PFSK-1 (cell line): Measurements from ENCODE around the gene PTCRA.

Experiments
- FOXP2 ChIP-seq: optimal IDR thresholded peaks from 2 replicates; pipeline ENCODE3; 2011; ENCODE audit warnings: borderline replicate concordance, control low read depth, inconsistent platforms; ENCODE audit not compliant: insufficient read depth; ENCODE audit errors: extremely low read length, extremely low read depth
- POLR2AphosphoS5 ChIP-seq: IDR thresholded peaks from 2 replicates; pipeline ENCODE4 v1.6.1; 2012; ENCODE audit warnings: low read depth, mild to moderate bottlenecking, control low read depth, low read length, moderate library complexity
- REST ChIP-seq, 2 experiments: IDR thresholded peaks; 2 replicates each; pipeline versions ENCODE4 v1.6.1 to v1.8.0; 2011 to 2012; ENCODE audit warnings: low read depth in 2 of 2, low read length in 2 of 2, control low read depth in 1 of 2, inconsistent platforms in 1 of 2, mild to moderate bottlenecking in 1 of 2, moderate library complexity in 1 of 2; ENCODE audit not compliant: insufficient read depth in 1 of 2
- SIN3A ChIP-seq: IDR thresholded peaks from 2 replicates; pipeline ENCODE4 v1.6.1; 2012; ENCODE audit warnings: mild to moderate bottlenecking, low read length, moderate library complexity, borderline replicate concordance; ENCODE audit not compliant: insufficient read depth
- TAF1 ChIP-seq: IDR thresholded peaks from 2 replicates; pipeline ENCODE4 v1.6.1; 2012; ENCODE audit warnings: low read length, control low read depth, borderline replicate concordance; ENCODE audit not compliant: insufficient read depth

The PTCRA gene

DNA sequence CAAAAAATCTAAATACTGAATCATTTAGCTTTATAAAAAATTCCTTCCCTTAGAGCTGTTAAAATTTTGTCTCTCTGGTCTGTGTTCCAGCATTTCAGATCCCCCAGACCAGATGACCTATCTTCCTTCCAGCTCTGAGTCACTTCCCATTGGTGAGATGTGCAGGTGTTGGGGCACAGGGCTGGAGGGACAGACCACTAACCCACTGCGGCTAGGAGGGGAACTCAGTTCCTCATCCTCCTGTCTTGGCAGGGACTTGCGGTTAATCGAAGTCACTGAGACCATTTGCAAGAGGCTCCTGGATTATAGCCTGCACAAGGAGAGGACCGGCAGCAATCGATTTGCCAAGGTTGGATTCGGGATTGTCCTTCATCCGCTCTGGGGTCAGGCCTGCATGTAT lies 19.5 kb downstream of the PTCRA start:
- TF ChIP-seq POLR2AphosphoS5 (no peak), FOXP2 (no peak), SIN3A (no peak), TAF1 (no peak), REST (IDR thresholded peaks at IDR 0.05; ENCODE audit: insufficient read depth in 1 of 2, low read depth in 2 of 2, low read length in 2 of 2) (no peak)

GRCh38 chr6:42936398-42936797 lies 20.5 kb downstream of the PTCRA start:
- TF ChIP-seq TAF1: no peak
- TF ChIP-seq SIN3A: no peak
- no peak for TF ChIP-seq POLR2AphosphoS5
- no peak for TF ChIP-seq FOXP2
- no peak for TF ChIP-seq REST (IDR thresholded peaks at IDR 0.05; ENCODE audit: insufficient read depth in 1 of 2, low read depth in 2 of 2, low read length in 2 of 2)

- TF ChIP-seq POLR2AphosphoS5: no peak
- no peak for TF ChIP-seq FOXP2
- no peak for TF ChIP-seq TAF1
- TF ChIP-seq REST (IDR thresholded peaks at IDR 0.05; ENCODE audit: insufficient read depth in 1 of 2, low read depth in 2 of 2, low read length in 2 of 2): no peak
- TF ChIP-seq SIN3A: no peak
Measured at GRCh38 chr6:42937548-42938427, 21.9 kb downstream of the PTCRA start.

- no peak for TF ChIP-seq TAF1
Measured at GRCh38 chr6:42938428-42938796, 22.6 kb downstream of the PTCRA start.

DNA sequence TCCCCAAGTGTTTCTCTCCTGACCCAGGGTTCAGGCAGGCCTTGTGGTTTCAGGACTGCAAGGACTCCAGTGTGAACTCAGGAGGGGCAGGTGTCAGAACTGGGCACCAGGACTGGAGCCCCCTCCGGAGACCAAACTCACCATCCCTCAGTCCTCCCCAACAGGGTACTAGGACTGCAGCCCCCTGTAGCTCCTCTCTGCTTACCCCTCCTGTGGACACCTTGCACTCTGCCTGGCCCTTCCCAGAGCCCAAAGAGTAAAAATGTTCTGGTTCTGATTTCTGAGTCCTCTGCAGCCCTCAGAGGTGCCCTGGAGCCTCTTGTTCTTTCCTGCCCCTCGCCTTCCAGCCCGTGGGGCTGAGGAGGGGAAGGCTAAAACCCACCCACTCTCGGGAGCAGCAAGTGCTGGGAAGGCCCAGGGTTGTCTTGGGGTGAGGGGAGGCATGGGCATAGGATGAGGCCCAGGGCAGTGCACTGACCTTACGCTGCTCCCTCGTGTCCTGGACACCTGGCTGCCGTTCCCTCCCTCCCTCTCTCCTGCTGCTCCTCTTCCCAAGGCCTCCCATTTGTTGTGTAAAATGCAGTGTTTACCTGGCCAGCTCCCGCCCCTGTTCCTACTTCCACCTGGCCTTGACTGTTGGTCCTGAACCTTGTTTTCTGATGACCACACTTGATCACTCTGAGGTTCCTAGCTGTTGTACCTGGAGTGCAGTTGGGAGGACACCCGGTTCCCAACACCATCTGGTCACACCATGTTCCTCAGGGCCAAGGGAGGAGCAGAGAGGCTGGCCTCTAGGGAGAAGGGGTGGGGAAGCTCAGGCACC lies 23.3 kb downstream of the PTCRA start:
- TF ChIP-seq TAF1: no peak
- TF ChIP-seq REST (IDR thresholded peaks at IDR 0.05; ENCODE audit: insufficient read depth in 1 of 2, low read depth in 2 of 2, low read length in 2 of 2): no peak
- no peak for TF ChIP-seq POLR2AphosphoS5
- TF ChIP-seq SIN3A: no peak
- no peak for TF ChIP-seq FOXP2
